Ectodermal cell (in vitro differentiated cells): ENCODE measurements around the gene ZNF532.

Experiments used
- H3K27ac ChIP-seq: 2 replicates; pipeline ENCODE4 v1.7.0; 2013; ENCODE audit warnings: mild to moderate bottlenecking, low read depth, low read length; ENCODE audit not compliant: insufficient read depth, poor library complexity, severe bottlenecking
- H3K27me3 ChIP-seq: 2 replicates; pipeline ENCODE4 v1.7.0; 2013; ENCODE audit warnings: mild to moderate bottlenecking, low read length; ENCODE audit not compliant: insufficient read depth, control insufficient read depth, poor library complexity, severe bottlenecking
- H3K36me3 ChIP-seq: one replicate; pipeline ENCODE4 v1.7.0; 2013; ENCODE audit warnings: low read length; ENCODE audit not compliant: control insufficient read depth, insufficient read depth
- H3K4me1 ChIP-seq: one replicate; pipeline ENCODE4 v1.7.0; 2013; ENCODE audit warnings: low read length; ENCODE audit not compliant: control insufficient read depth, insufficient read depth
- H3K4me3 ChIP-seq: 2 replicates; pipeline ENCODE4 v1.7.0; 2013; ENCODE audit warnings: low read depth, low read length, control low read depth; ENCODE audit not compliant: insufficient read depth
- H3K9me3 ChIP-seq: 2 replicates; pipeline ENCODE4 v1.7.0; 2013; ENCODE audit warnings: mild to moderate bottlenecking, low read length, moderate library complexity; ENCODE audit not compliant: control insufficient read depth
- WGBS, 2 experiments: methylation state at CpG; one replicate each; pipeline ENCODE4 v1.1.7; 2013; ENCODE audit warnings: missing lambda C conversion rate in 2 of 2; 5-methylcytosine and 5-hydroxymethylcytosine counted together

ZNF532 gene

GRCh38 chr18:58953627-58954026, 89.0 kb downstream of the ZNF532 start:
- Histone ChIP-seq H3K4me3 (no peak overlapping the region), H3K27ac (no peak overlapping the region), H3K36me3 (peaks cover 19% of the 10 kb centered on the region), H3K27me3 (no peaks in the 10 kb centered on the region), H3K9me3 (no peaks in the 10 kb centered on the region), H3K4me1 (no peaks in the 10 kb centered on the region)
- WGBS, 2 experiments, result 97 to 98% methylated on average over 3 of the region's 3 CpGs

GRCh38 chr18:58955001-58955400, 90.3 kb downstream of the ZNF532 start:
- Histone ChIP-seq H3K27me3 (no peaks in the 10 kb centered on the region), H3K4me1 (no peaks in the 10 kb centered on the region), H3K36me3 (peaks cover 21% of the 10 kb centered on the region), H3K9me3 (no peaks in the 10 kb centered on the region), H3K27ac (no peak overlapping the region), H3K4me3 (no peak overlapping the region)
- WGBS, 2 experiments, result 92 to 93% methylated on average over 4 to 6 of the region's 6 CpGs

DNA sequence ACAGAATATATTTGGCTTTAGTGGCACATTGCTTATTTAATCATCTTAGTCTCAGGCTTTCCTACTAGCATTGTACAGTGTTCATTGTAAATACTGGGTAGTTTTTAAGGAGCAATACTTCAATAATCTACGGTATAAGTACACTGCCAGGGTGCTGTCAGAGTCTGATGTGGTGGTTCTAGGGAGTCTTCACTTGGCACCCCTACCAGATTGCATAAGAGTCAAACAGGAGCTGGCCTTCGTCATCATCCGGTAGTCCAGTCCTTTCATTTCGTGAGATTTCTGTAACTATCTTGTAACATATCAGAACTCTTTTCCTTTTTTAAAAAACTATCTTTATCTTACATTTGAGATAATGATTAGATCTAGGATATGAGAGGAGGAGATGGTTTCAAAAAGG, 91.1 kb downstream of the ZNF532 start:
- Histone ChIP-seq H3K9me3 (no peaks in the 10 kb centered on the region), H3K4me1 (no peaks in the 10 kb centered on the region), H3K27me3 (no peaks in the 10 kb centered on the region), H3K27ac (no peak overlapping the region), H3K4me3 (no peak overlapping the region), H3K36me3 (peaks cover 18% of the 10 kb centered on the region)
- 98 to 99% methylated on average over 4 of the region's 4 CpGs for WGBS, 2 experiments

DNA sequence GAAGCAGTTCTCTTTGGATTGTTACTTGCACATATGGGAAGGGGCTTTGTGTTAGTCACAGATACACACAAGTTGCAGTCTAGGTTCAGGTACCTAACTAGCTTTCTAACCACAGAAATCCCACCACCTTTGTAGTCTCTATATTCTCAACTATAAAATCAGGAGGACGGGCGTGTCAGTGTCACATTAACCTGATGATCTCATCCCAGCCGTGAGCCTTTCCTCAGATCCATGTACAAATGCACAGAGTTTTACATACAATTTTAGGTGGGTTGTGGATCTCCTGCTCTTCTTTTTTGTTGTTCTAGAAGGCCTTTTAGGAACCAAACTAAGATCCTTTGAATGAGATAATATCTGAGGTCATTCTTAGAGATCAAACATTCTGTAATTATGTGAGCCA, 94.0 kb downstream of the ZNF532 start:
- 91 to 92% methylated on average over 2 to 3 of the region's 3 CpGs for WGBS, 2 experiments
- Histone ChIP-seq H3K4me1 (no peaks in the 10 kb centered on the region), H3K36me3 (peaks cover 29% of the 10 kb centered on the region), H3K27ac (no peak overlapping the region), H3K27me3 (no peaks in the 10 kb centered on the region), H3K4me3 (no peak overlapping the region), H3K9me3 (no peaks in the 10 kb centered on the region)

GRCh38 chr18:58960508-58960907, 95.8 kb downstream of the ZNF532 start:
- H3K4me3 ChIP-seq, result no peak overlapping the region
- no peak overlapping the region for H3K27ac ChIP-seq
- H3K27me3 ChIP-seq, result no peaks in the 10 kb centered on the region
- WGBS, 2 experiments, result 93% methylated on average over 1 of the region's 1 CpG
- H3K9me3 ChIP-seq, result no peaks in the 10 kb centered on the region
- H3K4me1 ChIP-seq, result no peaks in the 10 kb centered on the region
- peaks cover 22% of the 10 kb centered on the region for H3K36me3 ChIP-seq

DNA sequence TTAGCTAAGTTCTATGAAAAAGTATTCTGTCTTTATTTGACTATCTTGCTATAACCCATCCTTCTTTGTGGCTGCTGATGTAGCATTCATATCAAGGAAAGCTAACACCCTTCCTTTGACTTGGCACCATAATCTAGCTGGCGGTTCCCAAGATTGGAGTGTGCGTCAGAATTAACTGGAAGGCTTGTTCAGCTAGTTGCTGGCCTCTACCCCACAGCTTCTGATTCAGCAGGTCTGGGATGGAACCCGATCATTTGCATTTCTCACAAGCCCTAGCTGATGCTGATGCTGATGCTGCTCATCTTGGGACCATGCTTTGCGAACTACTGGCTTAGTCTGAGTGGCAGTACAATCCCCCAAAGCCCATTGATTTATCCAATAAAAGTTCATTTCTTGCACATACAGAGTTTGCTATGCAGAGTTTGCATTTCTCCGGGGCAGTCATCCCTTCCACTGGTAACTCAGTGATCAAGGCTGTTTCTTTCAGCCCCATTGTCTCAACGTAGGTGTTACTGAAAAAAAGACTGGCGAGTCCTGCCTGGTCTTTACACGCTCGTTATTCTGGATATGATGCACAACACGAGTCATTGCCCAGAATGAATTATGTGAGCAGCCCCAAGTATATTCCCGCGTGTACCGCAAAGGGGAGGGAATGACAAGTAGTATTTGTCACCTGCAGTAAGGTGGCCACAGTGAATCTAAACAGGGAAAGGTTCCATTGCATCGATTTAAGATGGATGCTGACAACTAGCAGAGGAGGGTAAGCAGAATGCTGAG, 96.5 kb downstream of the ZNF532 start:
- Histone ChIP-seq H3K27me3 (no peaks in the 10 kb centered on the region), H3K36me3 (peaks cover 23% of the 10 kb centered on the region), H3K27ac (no peak overlapping the region), H3K4me1 (no peaks in the 10 kb centered on the region), H3K9me3 (no peaks in the 10 kb centered on the region), H3K4me3 (no peak overlapping the region)
- 97% methylated on average over 14 of the region's 14 CpGs for WGBS, 2 experiments

GRCh38 chr18:58962336-58962735, 97.7 kb downstream of the ZNF532 start:
- 85 to 90% methylated on average over 8 of the region's 8 CpGs for WGBS, 2 experiments
- Histone ChIP-seq H3K27me3 (no peaks in the 10 kb centered on the region), H3K4me1 (no peaks in the 10 kb centered on the region), H3K4me3 (no peak overlapping the region), H3K9me3 (no peaks in the 10 kb centered on the region), H3K27ac (no peak overlapping the region), H3K36me3 (peaks cover 23% of the 10 kb centered on the region)

GRCh38 chr18:58965291-58966004, 100.8 kb downstream of the ZNF532 start:
- Histone ChIP-seq H3K27ac (peak overlapping the region; percentile 76), H3K36me3 (peaks cover 23% of the 10 kb centered on the region), H3K27me3 (no peaks in the 10 kb centered on the region), H3K4me1 (no peaks in the 10 kb centered on the region), H3K4me3 (no peak overlapping the region), H3K9me3 (no peaks in the 10 kb centered on the region)
- 79 to 84% methylated on average over 5 of the region's 5 CpGs for WGBS, 2 experiments

- Histone ChIP-seq H3K9me3 (no peaks in the 10 kb centered on the region), H3K36me3 (peaks cover 28% of the 10 kb centered on the region), H3K4me1 (no peaks in the 10 kb centered on the region), H3K27me3 (no peaks in the 10 kb centered on the region), H3K4me3 (no peak overlapping the region), H3K27ac (peak overlapping the region; percentile 76)
- WGBS, 2 experiments, result 93 to 95% methylated on average over 2 of the region's 3 CpGs
These were observed 101.5 kb downstream of the ZNF532 start for GRCh38 chr18:58966005-58966677.

- H3K4me3 ChIP-seq, result no peak overlapping the region
- H3K36me3 ChIP-seq, result peaks cover 24% of the 10 kb centered on the region
- no peaks in the 10 kb centered on the region for H3K4me1 ChIP-seq
- H3K27ac ChIP-seq, result no peak overlapping the region
- 95 to 98% methylated on average over 3 of the region's 3 CpGs for WGBS, 2 experiments
- H3K9me3 ChIP-seq, result no peaks in the 10 kb centered on the region
- H3K27me3 ChIP-seq, result no peaks in the 10 kb centered on the region
These were observed 102.0 kb downstream of the ZNF532 start for GRCh38 chr18:58966704-58967103.
